Measurements from ENCODE around the gene MAPK14.

MAPK14 gene

DNA sequence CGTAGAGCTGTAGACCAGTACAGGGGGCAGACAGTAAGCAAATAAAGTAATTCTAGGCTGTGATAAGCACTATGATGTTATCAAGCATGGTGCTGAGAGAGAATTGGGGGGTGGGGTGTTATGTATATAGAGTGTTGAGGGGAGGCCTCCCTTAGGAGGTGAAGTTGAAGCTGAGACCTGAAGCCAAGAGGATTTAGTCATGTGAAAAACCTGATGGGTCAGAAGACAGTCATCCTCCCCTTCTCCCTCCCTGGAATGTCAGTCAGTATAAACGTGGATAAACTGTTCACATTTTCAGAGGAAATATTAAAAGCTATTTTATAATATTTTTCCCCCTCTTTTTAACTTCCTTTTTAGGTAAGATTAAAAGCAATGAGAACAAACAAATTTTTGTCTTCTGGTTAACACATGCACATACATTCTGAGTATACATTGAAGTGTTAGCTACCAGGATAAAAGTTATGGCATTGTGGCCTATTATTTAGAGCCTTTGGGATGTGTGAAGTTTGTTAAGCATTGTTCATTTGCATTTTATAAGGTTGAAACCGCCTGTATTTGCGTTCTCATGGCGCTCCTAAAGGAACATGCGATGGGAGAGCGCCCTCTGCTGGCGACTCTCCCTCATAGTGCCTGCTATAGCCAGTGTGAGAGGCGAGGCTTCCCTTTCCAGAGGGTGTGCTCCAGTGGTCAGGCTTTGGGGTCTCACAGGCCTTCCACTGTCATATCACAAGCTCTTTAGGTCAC is 67.3 kb downstream of the MAPK14 start:
- H3K4me3 ChIP-seq (ENCODE audit: low read depth, low read length): no peak overlapping the region

DNA sequence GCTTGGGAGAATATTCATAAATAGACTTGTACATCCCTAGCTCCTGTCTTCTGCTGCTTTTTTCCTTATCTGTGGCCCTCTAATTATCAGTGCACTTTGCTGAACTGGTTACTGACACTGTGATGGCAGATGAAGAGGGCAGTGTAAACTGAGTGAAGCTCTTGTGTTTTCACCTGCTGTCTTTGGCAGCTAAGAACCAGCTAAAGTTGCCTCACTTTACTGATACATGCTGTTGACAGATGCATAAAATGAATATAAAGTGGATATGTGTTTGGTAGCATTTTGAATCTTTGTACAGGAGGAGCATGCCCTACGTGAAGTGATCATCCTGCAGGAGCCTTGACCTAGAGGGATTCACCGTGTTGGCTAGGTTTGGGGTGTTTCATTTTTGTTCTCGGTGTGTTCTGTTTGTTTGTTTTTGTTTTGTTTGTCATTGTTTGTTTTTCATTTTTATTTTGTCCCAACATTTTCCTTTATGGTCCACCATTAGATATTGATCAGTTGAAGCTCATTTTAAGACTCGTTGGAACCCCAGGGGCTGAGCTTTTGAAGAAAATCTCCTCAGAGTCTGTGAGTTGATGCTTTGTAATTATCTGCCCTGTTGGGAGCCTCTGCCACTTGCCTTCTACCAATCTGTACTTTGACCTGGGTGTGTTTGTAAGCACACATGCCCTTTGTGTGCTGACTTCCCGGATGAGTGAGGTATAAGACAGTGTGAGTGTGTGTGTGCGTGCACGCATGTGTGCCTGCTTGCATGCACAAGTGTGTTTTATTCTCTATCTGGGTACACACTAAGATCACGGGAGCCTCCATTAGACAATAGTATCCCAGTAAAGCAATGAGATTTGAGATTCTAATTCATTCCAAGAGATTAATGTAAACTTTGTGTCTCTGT is 68.1 kb downstream of the MAPK14 start:
- DNase-seq (ENCODE audit: low read depth): no peak
- no peak overlapping the region for H3K4me3 ChIP-seq (ENCODE audit: low read depth, low read length)

More for the DNA sequence above, 67.3 kb downstream of the MAPK14 start:
- DNase-seq (ENCODE audit: low read depth): peak; percentile 29

DNA sequence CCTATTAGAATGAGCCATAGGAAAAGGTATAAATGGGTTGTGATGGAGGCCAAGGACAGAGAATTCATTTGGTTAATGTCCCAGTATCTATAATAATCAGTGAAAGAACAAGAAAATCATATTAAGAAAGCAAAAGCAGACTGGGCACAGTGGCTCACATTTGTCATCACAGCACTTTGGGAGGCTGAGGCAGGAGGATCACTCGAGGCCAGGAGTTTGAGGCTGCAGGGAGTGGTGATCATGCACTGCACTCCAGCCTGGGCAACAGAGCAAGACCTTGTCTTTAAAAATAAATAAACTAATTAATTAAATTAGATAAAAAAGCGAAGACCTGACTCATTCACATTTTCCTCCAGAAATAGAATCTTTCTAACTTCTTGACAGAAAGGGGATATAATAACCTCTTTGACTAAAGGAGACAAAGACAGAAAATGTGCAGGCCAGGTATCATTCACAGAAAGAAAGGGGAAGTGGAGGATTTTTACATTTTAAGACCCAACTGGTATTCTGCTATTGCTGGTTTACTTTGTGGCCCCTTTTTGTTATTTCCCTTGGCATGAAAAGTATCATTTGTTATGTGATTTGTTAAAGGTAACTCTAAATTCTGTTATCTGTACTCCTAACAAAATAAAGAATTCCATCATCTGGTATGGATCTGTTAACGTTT is 70.8 kb downstream of the MAPK14 start:
- DNase-seq (ENCODE audit: low read depth): no peak
- H3K4me3 ChIP-seq (ENCODE audit: low read depth, low read length): no peak overlapping the region

DNA sequence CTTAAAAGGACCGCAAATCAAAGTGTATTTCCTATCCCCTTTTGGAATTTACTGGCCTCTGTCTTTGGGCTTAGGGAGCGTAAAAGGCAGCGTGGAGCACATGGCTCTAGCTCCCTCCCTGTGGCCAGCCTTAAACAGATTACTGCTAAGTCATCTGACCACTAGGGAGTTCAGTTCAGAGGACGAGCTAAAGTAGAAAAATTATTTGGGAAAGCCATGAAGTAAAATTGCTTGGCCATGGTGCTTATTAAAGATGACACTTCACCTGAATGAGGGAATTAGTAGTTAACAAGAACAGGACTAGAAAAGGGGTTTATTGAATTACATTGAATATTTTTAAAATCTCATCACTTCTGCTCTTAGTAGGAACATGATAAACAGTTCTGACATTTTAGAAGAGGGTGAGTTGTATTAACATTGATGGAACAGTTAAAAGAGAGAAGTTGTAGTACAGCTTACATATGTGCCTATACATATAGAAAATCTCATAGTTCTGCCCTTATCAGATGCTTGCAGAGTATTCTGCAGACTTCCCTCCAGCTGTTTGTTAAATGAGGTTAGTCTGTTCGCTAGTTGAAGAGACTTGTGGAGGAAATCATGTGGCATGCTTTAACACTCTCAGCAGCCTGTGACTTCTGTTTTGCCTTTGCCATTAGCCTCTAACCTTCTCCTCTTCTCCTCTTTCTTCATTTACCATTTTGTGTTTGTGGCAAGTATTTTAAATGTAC is 71.5 kb downstream of the MAPK14 start:
- no peak for DNase-seq (ENCODE audit: low read depth)
- no peak overlapping the region for H3K4me3 ChIP-seq (ENCODE audit: low read depth, low read length)

DNA sequence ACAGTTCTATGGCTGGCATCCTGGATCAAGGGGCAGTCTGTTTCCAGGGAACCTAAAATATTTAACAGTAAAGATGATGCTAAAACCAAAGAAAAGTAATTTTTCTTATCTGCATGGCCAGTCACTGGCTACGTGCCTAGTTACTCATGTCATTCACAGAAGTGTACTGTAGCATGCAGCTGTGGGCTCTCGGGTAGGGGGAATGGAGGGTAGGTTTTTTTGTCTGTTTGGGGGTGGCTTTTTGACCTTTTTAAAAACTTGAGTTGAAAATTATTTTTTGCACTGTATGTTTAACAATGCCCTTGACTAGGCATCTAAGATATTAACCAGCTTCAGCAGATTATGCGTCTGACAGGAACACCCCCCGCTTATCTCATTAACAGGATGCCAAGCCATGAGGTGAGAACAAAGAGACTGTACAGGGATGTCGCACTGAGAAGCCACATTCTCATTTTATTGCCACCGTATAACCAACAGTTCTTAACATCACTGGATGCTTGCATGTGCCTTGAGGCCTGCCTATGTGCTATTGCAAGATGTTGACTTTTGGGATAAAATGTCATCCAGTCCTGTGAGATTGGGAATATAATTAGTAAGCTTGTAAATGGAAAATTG is 72.4 kb downstream of the MAPK14 start:
- no peak for DNase-seq (ENCODE audit: low read depth)
- H3K4me3 ChIP-seq (ENCODE audit: low read depth, low read length): no peak overlapping the region

DNA sequence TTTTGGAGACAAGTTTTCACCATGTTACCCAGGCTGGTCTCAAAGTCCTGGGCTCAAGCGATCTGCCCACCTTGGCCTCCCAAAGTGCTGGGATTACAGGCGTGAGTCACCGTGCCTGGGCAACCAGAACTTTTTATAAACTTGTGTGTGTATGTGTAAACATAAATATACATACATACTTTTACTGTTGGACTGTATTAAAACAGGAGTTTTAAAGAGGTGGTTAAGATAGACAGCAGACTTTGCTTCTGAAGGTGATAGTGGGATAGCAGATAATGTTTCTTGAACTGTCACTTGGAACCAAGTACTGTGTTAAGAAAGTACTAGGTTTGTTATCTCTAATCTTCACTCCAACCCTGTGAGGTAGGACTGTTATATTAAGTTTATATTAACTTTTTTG is 74.1 kb downstream of the MAPK14 start:
- no peak overlapping the region for H3K4me3 ChIP-seq (ENCODE audit: low read depth, low read length)
- DNase-seq (ENCODE audit: low read depth): no peak

DNA sequence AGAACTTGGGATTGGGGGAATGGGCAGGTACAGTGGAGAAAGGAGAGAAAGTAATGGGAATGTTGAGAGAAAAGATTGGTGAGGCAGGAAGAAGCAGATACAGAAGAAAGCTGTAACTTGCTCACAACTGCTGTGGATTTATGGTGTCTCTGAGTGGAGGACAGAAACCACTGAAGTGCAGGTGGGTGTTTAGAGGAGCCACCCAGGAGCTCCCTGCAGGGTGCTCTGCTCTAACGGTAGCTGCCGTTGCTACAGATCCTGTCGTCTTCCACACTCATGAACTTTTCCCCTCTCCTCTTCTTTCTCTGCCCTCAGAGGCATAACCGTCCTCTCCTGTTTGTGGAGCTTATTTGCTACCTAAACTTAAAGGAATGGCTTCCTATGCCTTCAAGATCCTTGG is 75.2 kb downstream of the MAPK14 start:
- DNase-seq (ENCODE audit: low read depth): no peak
- no peak overlapping the region for H3K4me3 ChIP-seq (ENCODE audit: low read depth, low read length)

DNA sequence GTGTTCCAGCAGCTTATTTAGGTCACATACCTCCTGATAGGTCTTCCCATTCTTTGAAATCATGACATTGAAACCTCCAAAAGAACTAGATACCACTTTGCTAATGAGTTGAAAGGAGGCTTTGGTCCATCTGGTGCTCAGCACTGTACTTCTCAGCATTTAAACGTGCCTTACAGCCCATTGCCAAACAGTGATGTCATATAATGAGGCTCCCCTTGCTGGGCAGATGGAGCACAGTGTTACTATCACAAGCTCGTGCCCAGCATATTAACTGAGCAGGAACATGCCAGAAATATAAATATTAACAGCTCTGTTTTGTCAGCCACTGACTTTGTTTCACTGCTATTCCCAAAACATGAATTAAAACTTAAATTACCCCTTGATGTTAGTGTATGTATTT is 77.2 kb downstream of the MAPK14 start:
- H3K4me3 ChIP-seq (ENCODE audit: low read depth, low read length): no peak overlapping the region
- DNase-seq (ENCODE audit: low read depth): no peak

DNA sequence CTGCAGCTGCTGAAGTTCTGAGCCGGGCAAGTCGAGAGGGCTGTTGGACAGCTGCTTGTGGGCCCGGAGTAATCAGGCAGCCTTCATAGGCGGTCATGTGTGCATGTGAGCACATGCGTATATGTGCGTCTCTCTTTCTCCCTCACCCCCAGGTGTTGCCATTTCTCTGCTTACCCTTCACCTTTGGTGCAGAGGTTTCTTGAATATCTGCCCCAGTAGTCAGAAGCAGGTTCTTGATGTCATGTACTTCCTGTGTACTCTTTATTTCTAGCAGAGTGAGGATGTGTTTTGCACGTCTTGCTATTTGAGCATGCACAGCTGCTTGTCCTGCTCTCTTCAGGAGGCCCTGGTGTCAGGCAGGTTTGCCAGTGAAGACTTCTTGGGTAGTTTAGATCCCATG is 81.5 kb downstream of the MAPK14 start:
- no peak for DNase-seq (ENCODE audit: low read depth)
- no peak overlapping the region for H3K4me3 ChIP-seq (ENCODE audit: low read depth, low read length)

DNA sequence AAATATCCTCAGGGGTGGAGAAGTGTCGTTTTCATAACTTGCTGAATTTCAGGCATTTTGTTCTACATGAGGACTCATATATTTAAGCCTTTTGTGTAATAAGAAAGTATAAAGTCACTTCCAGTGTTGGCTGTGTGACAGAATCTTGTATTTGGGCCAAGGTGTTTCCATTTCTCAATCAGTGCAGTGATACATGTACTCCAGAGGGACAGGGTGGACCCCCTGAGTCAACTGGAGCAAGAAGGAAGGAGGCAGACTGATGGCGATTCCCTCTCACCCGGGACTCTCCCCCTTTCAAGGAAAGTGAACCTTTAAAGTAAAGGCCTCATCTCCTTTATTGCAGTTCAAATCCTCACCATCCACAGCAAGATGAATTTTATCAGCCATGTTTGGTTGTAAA is 82.4 kb downstream of the MAPK14 start:
- H3K4me3 ChIP-seq (ENCODE audit: low read depth, low read length): no peak overlapping the region
- no peak for DNase-seq (ENCODE audit: low read depth)

DNA sequence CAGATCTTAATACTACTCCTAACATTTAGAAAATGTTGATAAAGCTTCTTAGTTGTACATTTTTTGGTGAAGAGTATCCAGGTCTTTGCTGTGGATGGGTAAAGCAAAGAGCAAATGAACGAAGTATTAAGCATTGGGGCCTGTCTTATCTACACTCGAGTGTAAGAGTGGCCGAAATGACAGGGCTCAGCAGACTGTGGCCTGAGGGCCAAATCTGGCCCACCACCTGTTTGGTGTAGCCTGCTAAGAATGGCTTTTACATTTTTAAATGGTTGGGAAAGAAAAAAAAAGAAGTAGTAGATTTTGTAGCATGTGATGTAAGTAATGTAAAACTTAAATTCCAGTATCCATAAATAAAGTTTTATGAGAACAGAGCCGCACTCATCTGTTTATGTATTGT is 83.3 kb downstream of the MAPK14 start:
- DNase-seq (ENCODE audit: low read depth): no peak
- H3K4me3 ChIP-seq (ENCODE audit: low read depth, low read length): no peak overlapping the region

DNA sequence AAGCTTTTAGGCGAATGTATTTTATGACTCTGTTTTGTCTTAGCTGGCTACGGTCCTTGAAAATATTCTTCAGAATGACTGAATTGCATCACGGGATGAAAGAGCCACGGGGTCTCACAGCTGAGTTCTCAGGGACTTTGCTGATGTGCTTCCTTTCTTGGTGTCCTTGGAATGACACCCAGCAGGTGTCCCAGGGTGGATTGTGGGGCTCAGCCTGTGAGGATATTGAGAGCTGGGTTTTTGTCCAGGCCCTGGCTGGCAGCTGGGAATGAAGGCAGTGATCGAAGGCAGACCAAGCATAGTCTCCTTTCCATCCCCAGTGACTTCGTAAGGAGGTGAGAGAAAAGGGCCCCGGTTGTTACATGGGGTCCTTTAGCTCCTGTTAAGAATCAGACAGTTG is 83.9 kb downstream of the MAPK14 start:
- DNase-seq (ENCODE audit: low read depth): no peak
- H3K4me3 ChIP-seq (ENCODE audit: low read depth, low read length): no peak overlapping the region

DNA sequence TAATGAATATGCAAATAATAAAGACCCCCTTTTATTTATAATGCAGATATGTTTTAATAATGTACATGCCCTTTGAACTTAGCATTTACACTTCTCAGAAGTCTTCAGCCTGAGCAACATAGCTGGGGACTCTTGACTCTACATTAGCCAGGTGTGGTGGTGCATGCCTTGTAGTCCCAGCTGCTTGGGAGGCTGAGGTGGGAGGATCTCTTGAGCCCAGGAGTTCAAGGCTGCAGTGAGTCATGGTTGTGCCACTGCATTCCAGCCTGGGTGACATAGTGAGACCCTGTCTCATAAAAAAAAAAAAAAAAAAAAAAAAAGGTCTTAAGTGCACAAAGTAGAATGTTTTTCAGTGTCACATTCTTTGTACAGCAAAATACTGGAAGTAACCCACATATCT is 85.4 kb downstream of the MAPK14 start:
- no peak for DNase-seq (ENCODE audit: low read depth)
- no peak overlapping the region for H3K4me3 ChIP-seq (ENCODE audit: low read depth, low read length)

DNA sequence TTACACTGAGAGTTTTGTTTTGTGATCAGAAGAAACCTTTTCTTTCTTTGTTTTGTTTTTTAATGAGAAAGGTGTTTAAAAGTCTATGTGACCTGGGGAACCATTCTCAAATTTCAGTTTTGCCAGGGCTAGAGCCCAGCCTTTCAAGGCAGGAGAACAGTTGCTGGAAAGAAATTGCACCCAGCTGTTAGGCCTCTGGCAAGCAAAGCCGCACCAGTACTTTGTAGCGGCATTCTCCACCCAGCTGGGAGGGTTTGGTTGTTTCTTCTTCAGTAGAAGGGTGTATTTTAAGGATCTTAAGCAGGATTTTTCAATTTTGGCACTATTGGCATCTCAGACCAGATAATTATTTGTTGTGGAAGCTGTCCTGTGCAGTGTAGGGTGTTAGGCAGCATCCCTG is 86.1 kb downstream of the MAPK14 start:
- no peak for DNase-seq (ENCODE audit: low read depth)
- no peak overlapping the region for H3K4me3 ChIP-seq (ENCODE audit: low read depth, low read length)

DNA sequence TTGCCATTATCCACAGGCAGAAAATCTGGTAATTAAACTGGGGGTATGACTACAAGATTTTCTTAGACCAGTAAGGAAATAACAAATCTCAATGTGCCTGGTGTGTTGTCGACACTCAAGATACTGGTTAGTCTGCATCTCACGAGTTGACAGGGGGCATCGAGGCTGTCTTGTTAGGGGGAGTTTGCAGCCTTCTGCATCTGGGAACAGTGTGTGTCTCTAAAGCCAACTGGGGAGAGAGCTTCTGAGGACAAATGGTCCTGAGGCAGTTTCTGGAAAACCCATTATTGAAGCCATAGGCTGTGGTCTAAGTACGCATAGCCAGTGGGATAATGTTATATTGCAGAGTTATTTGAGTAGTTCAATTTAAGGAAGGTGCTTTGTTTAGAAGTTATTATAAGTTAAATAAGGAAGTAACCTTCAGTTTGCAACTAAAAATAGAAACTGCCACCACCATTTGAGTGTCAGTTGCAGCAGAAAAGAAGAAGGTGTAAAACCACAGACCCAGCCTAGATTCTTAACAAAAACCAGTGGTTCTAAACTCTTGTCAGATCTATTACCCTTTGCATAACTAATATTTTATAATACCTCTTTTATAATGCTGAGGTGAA is 87.3 kb downstream of the MAPK14 start:
- no peak for DNase-seq (ENCODE audit: low read depth)

DNA sequence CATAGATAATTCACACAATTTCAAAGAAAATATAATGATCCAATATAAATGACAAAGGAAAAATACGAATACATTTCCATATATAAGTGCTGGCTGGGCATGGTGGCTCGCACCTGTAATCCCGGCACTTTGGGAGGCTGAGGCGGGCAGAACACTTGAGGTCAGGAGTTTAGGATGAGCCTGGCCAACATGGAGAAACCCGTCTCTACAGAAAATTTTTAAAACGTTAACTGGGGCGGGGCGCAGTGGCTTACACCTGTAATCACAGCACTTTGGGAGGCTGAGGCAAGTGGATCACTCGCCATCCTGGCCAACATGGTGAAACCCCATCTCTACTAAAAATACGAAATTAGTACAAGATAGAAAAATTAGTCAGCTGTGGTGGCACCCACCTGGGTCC is 87.8 kb downstream of the MAPK14 start:
- H3K4me3 ChIP-seq (ENCODE audit: low read depth, low read length): no peak overlapping the region

More for the DNA sequence above, 87.3 kb downstream of the MAPK14 start:
- H3K4me3 ChIP-seq (ENCODE audit: low read depth, low read length): no peak overlapping the region

DNA sequence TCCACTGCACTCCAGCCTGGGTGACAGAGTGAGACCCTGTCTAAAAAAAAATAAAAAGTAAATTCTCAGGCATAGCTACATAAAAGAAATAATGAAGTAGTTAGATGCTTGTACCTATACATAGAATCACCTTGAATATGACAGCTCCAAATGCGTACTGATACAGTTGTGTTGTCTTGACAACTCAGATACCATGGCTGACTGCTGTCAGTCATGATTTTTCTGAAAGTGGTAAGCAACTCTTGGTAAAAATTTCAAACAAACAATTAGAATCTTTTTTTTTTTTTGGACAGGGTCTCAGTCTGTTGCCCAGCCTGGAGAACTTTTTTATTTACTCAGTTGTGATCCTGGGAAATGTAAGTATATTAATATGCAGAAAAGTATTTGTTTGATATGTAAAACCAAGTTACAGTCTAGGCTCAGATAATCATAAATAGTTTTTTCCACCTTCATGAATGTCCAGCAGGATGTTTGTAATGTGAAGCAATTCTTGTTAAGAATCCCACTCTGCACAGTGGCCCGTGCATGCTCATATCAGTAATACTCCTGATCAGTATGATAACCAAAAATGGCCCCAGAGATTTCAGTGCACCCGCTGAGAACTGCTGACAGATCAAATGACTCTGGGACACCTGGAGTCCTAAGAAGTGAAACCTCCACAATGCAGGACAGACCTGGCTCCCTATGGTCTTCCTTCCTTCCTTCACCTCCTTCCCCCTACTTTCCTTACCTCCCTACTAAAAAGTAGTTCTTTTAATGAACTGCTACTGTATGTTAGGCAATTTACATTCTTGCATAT is 88.7 kb downstream of the MAPK14 start:
- no peak for DNase-seq (ENCODE audit: low read depth)
- no peak overlapping the region for H3K4me3 ChIP-seq (ENCODE audit: low read depth, low read length)

More for the DNA sequence above, 87.8 kb downstream of the MAPK14 start:
- DNase-seq (ENCODE audit: low read depth): no peak

DNA sequence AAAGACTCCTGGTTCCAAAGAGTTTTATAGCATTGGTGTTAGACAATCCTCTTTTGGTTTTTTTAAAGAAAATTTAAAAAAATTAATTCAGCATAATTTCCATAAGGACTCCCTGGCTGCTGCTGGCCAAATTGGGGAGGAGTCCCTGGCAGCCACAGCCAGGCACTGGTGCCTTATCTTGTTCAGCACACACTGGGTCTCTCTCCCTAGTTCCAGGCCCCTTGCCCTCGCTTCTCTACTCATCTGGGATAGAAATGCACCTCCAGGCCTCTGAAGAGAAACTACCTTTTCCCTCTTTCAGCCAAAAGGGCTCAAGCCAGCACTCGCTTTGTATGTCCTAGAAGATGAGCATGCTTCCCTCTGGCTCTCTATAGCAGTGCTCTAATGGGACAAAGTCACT is 89.3 kb downstream of the MAPK14 start:
- no peak overlapping the region for H3K4me3 ChIP-seq (ENCODE audit: low read depth, low read length)
- no peak for DNase-seq (ENCODE audit: low read depth)
